GM12878 (cell line): ENCODE measurements around the gene NR3C1. TPM values are rescaled to one million over a fixed set of nuclear protein-coding genes. Genes with fewer than 3 reads are reported as not detected.

Source experiments
- ATAC-seq: fragments of 200-7000 bp; cut with Tn5 transposase; 3 replicates; pipeline ENCODE4 v1.9.1; 2020; ENCODE audit warnings: mild to moderate bottlenecking, moderate library complexity
- BruUV-seq: library from RNA; stranded (reverse); fragments of 400-500 nt; replicated peaks from 2 replicates; lab custom pipeline; 2021; lab: Mats Ljungman, UMichigan
- CTCF ChIA-PET: fragments of 300-600 bp; sonication (Branson Sonifier 250); formaldehyde crosslinking; extraction: SDS; loops from one replicate; lab custom pipeline; 2021; ENCODE audit warnings: inconsistent platforms; lab: Yijun Ruan, JAX
- POLR2A ChIA-PET: fragments of 350-600 bp; formaldehyde crosslinking; extraction: SDS; loops from one replicate; lab custom pipeline; 2021; ENCODE audit warnings: inconsistent platforms; lab: Charles Lee
- RAD21 ChIA-PET: fragments of 300-600 bp; sonication (Branson Sonifier 250); formaldehyde crosslinking; loops from one replicate; lab custom pipeline; 2023; ENCODE audit warnings: antibody characterized with exemption; ENCODE audit not compliant: unreplicated experiment; lab: Charles Lee
- SMC1A ChIA-PET: fragments of 300-600 bp; sonication (Branson Sonifier 250); formaldehyde crosslinking; loops from one replicate; lab custom pipeline; 2023; ENCODE audit not compliant: unreplicated experiment, uncharacterized antibody; lab: Charles Lee
- DNase-seq: peaks from one replicate; pipeline ENCODE4 v3.0.0-alpha.2; 2011; ENCODE audit warnings: low read depth, low spot score
- FAIRE-seq: peaks from 3 replicates; lab custom pipeline; 2011; peaks lifted over from hg19 to GRCh38; lab: Jason Lieb, UNC
- H2AFZ ChIP-seq: 2 replicates; pipeline ENCODE4 v1.6.0; 2011; ENCODE audit warnings: low read depth, low read length, control low read depth; ENCODE audit not compliant: control insufficient read depth
- H3K27ac ChIP-seq: 2 replicates; pipeline ENCODE4 v1.5.1; 2011; ENCODE audit warnings: control low read depth; ENCODE audit not compliant: control insufficient read depth, insufficient read depth
- H3K27me3 ChIP-seq, 2 experiments: replicated peaks in 1 of 2; 2 replicates each; pipeline versions ENCODE4 v1.6.0 to v1.6.1; 2011; ENCODE audit warnings: low read length in 1 of 2; ENCODE audit not compliant: control insufficient read depth in 2 of 2, insufficient read depth in 2 of 2
- H3K36me3 ChIP-seq, 2 experiments: 2 replicates each; pipeline ENCODE4 v1.5.1; 2011; ENCODE audit warnings: low read length in 1 of 2; ENCODE audit not compliant: control insufficient read depth in 2 of 2, insufficient read depth in 2 of 2
- H3K4me1 ChIP-seq: 2 replicates; pipeline ENCODE4 v1.6.1; 2011; ENCODE audit warnings: mild to moderate bottlenecking, low read length, moderate library complexity, mixed read lengths; ENCODE audit not compliant: control insufficient read depth, insufficient read depth
- H3K4me2 ChIP-seq: 2 replicates; pipeline ENCODE4 v1.6.0; 2011; ENCODE audit warnings: control low read depth; ENCODE audit not compliant: control insufficient read depth, insufficient read depth
- H3K4me3 ChIP-seq: fragments of 200-600 bp; sonication (generic); 2 replicates; pipeline ENCODE4 v1.5.1; 2016
- H3K79me2 ChIP-seq: 2 replicates; pipeline ENCODE4 v1.6.0; 2011; ENCODE audit warnings: low read length; ENCODE audit not compliant: control insufficient read depth, insufficient read depth
- H3K9ac ChIP-seq: 2 replicates; pipeline ENCODE4 v1.8.0; 2011; ENCODE audit warnings: low read length, control low read depth, mixed read lengths; ENCODE audit not compliant: control insufficient read depth, insufficient read depth
- H3K9me3 ChIP-seq: replicated peaks from 3 replicates; pipeline ENCODE4 v1.5.1; 2011; ENCODE audit warnings: mild to moderate bottlenecking, low read length; ENCODE audit not compliant: control insufficient read depth, insufficient read depth
- H4K20me1 ChIP-seq: 2 replicates; pipeline ENCODE4 v1.6.0; 2011; ENCODE audit not compliant: control insufficient read depth, insufficient read depth
- ATF7 ChIP-seq: fragments of 450-650 bp; IDR thresholded peaks from 2 replicates; pipeline ENCODE4 v1.6.1; 2016; ENCODE audit warnings: low read depth, mild to moderate bottlenecking
- BHLHE40 ChIP-seq, 2 experiments: fragments of 450-650 bp in 1 of 2; IDR thresholded peaks; 2 replicates each; pipeline ENCODE4 v1.6.1; 2011 to 2017; ENCODE audit warnings: low read depth in 2 of 2, borderline replicate concordance in 1 of 2, improper control_type of control experiment in 1 of 2, low read length in 1 of 2, mild to moderate bottlenecking in 1 of 2
- CTCF ChIP-seq, 3 experiments: IDR thresholded peaks in 2 of 3; conservative IDR thresholded peaks in 1 of 3; 2 replicates each; pipeline ENCODE4 v1.5.1; 2011; ENCODE audit warnings: low read depth in 3 of 3, low read length in 3 of 3, mild to moderate bottlenecking in 3 of 3, control low read depth in 2 of 3, moderate library complexity in 2 of 3, inconsistent platforms in 1 of 3, mixed read lengths in 1 of 3; ENCODE audit not compliant: control insufficient read depth in 2 of 3, insufficient read depth in 1 of 3; ENCODE audit errors: extremely low read depth in 1 of 3
- EGR1 ChIP-seq, 2 experiments: IDR thresholded peaks; 1 replicate in 1 of 2; 2 replicates in 1 of 2; pipeline ENCODE4 v1.6.1; 2011 to 2012; ENCODE audit warnings: low read depth in 2 of 2, low read length in 2 of 2, borderline replicate concordance in 1 of 2, mild to moderate bottlenecking in 1 of 2, moderate library complexity in 1 of 2
- FOXK2 ChIP-seq: fragments of 450-650 bp; IDR thresholded peaks from 2 replicates; pipeline ENCODE4 v1.6.1; 2017; ENCODE audit warnings: mild to moderate bottlenecking, moderate library complexity
- KLF5 ChIP-seq: fragments of 450-650 bp; IDR thresholded peaks from 2 replicates; pipeline ENCODE4 v1.6.1; 2014; ENCODE audit warnings: mild to moderate bottlenecking; ENCODE audit not compliant: partially characterized antibody
- LARP7 ChIP-seq: fragments of 450-650 bp; IDR thresholded peaks from 2 replicates; pipeline ENCODE4 v1.6.1; 2017; ENCODE audit warnings: mild to moderate bottlenecking
- MAX ChIP-seq: IDR thresholded peaks from 2 replicates; pipeline ENCODE4 v1.6.1; 2012; ENCODE audit warnings: low read depth, low read length, improper control_type of control experiment
- NFXL1 ChIP-seq: fragments of 450-650 bp; IDR thresholded peaks from 2 replicates; pipeline ENCODE4 v1.6.1; 2017; ENCODE audit warnings: antibody characterized with exemption, mild to moderate bottlenecking, borderline replicate concordance
- NRF1 ChIP-seq: conservative IDR thresholded peaks from 2 replicates; pipeline ENCODE4 v1.6.1; 2011; ENCODE audit warnings: mild to moderate bottlenecking, low read depth, low read length, improper control_type of control experiment
- PML ChIP-seq: IDR thresholded peaks from 2 replicates; pipeline ENCODE4 v1.6.1; 2012; ENCODE audit warnings: low read length, inconsistent platforms
- RUNX3 ChIP-seq: IDR thresholded peaks from 2 replicates; pipeline ENCODE4 v1.6.1; 2012; ENCODE audit warnings: low read length, inconsistent platforms
- SKIL ChIP-seq: fragments of 450-650 bp; IDR thresholded peaks from 2 replicates; pipeline ENCODE4 v1.6.1; 2017; ENCODE audit warnings: mild to moderate bottlenecking, low read depth, inconsistent platforms; ENCODE audit not compliant: poor library complexity, severe bottlenecking
- SMC3 ChIP-seq: IDR thresholded peaks from 2 replicates; pipeline ENCODE4 v1.6.1; 2011; ENCODE audit warnings: low read length, improper control_type of control experiment, borderline replicate concordance
- STAT1 ChIP-seq: fragments of 450-650 bp; conservative IDR thresholded peaks from 2 replicates; pipeline ENCODE4 v1.6.1; 2014; ENCODE audit warnings: antibody characterized with exemption, mild to moderate bottlenecking
- ZBED1 ChIP-seq: IDR thresholded peaks from 2 replicates; pipeline ENCODE4 v1.6.1; 2016; ENCODE audit warnings: borderline replicate concordance
- ZNF274 ChIP-seq: IDR thresholded peaks from one replicate; pipeline ENCODE4 v1.8.0; 2011; ENCODE audit not compliant: insufficient read length, insufficient read depth
- ZNF384 ChIP-seq: IDR thresholded peaks from 2 replicates; pipeline ENCODE4 v1.6.1; 2012; ENCODE audit warnings: low read depth, mild to moderate bottlenecking, low read length, improper control_type of control experiment, borderline replicate concordance
- ZSCAN29 ChIP-seq: fragments of 450-650 bp; IDR thresholded peaks from 2 replicates; pipeline ENCODE4 v1.6.1; 2017; ENCODE audit warnings: mild to moderate bottlenecking, moderate library complexity
- WGBS: methylation state at CpG from one replicate; pipeline ENCODE4 v1.1.6; 2016; ENCODE audit warnings: low lambda C conversion rate; ENCODE audit not compliant: insufficient replicate concordance, insufficient coverage; ENCODE audit errors: missing lambda C conversion rate; 5-methylcytosine and 5-hydroxymethylcytosine counted together
- in situ Hi-C: fragments of 300-500 bp; cut with MboI; formaldehyde crosslinking; loops from 9 replicates; pipeline ENCODE4 v1.14.3; 2018; ENCODE audit warnings: mixed read lengths
- intact Hi-C: fragments of 100-400 bp; cut with micrococcal nuclease; formaldehyde crosslinking; loops from one replicate; pipeline ENCODE4 v1.14.2; 2022; ENCODE audit not compliant: unreplicated experiment
- polyA plus RNA-seq, 11 experiments: library from polyadenylated mRNA; depleted of rRNA in 4 of 11; unstranded in 6 of 11; stranded (reverse) in 5 of 11; fragments of >200 nt; fragmentation: Nextera tagmentation in 4 of 11; fragmentation: Illumina TruSeq in 1 of 11; extraction: Ambion mirVana in 4 of 11; extraction: Trizol in 1 of 11; gene quantifications; 1 replicate in 1 of 11; 2 replicates in 10 of 11; pipeline versions ENCODE4 v1.2.1 to v1.2.3, GENCODE V29; 2011 to 2016; ENCODE audit warnings: inconsistent platforms in 2 of 11, missing spikeins in 2 of 11, low read depth in 1 of 11
- total RNA-seq, 4 experiments: library from RNA; depleted of rRNA in 3 of 4; stranded (reverse); fragments of >200 nt in 3 of 4; fragmentation: Illumina TruSeq in 1 of 4; extraction: Trizol in 1 of 4; gene quantifications; 2 replicates each; pipeline versions ENCODE4 v1.2.1 to v1.2.3, GENCODE V29; 2013 to 2021

NR3C1 gene
- total and polyA plus RNA-seq, 10 of the 15 experiments (the other 5 are each of a cell fraction or from before 2014, with no cell fraction given), result 49.7 to 141 (median 109) TPM

- TSS peak; percentile 92 for BruUV-seq
- FAIRE-seq, result peak; percentile 88
- H3K9ac ChIP-seq, result peak overlapping the region; percentile 60
- POLR2A ChIA-PET, result interaction anchor here (0.6 to 9.0 kb wide), 21 partner anchors 11 to 228 kb away, joined by 3 to 114 read pairs (median 5); no protein-coding TSS in a partner anchor
- RAD21 ChIA-PET, result interaction anchor here (0.6 to 18.1 kb wide), 38 partner anchors 11 to 749 kb away, joined by 3 to 482 read pairs (median 6); partner anchors contain the start of gene NR3C1
- H3K9me3 ChIP-seq, result no peaks in the 10 kb centered on the region; the same call in 2 of the 3 replicates
- in situ Hi-C loops (no loop called here), intact Hi-C loops (loop anchor here (1.0 to 10.0 kb wide), 11 partner anchors 9 to 735 kb away; partner anchors contain the start of gene NR3C1)
- H2AFZ ChIP-seq, result peak overlapping the region; percentile 52
- 9% methylated on average over 10 of the region's 10 CpGs for WGBS
- H3K4me1 ChIP-seq, result peaks cover 29% of the 10 kb centered on the region
- H3K4me3 ChIP-seq, result peak overlapping the region; percentile 34; the same call in 1 of the 2 replicates
- CTCF ChIA-PET, result interaction anchor here (0.6 to 7.9 kb wide), 17 partner anchors 8 to 596 kb away, joined by 3 to 77 read pairs (median 4); no protein-coding TSS in a partner anchor
- H3K27me3 ChIP-seq, result no peaks in the 10 kb centered on the region
- peak overlapping the region; percentile 60 for H3K4me2 ChIP-seq
- peaks cover 1% of the 10 kb centered on the region; the same call in 1 of the 2 replicates for H3K79me2 ChIP-seq
- peak overlapping the region; percentile 90 for H3K27ac ChIP-seq
- peak; percentile 89 for ATAC-seq
- H3K36me3 ChIP-seq, result no peaks in the 10 kb centered on the region
- peak; percentile 99 for DNase-seq
- no peaks in the 10 kb centered on the region for H4K20me1 ChIP-seq
- SMC1A ChIA-PET, result interaction anchor here (0.6 to 19.2 kb wide), 40 partner anchors 11 to 738 kb away, joined by 3 to 423 read pairs (median 4); no protein-coding TSS in a partner anchor
- TF ChIP-seq KLF5, result no peak
- peak; percentile 95 for TF ChIP-seq ZBED1
- peak; percentile 95 for TF ChIP-seq ATF7
- TF ChIP-seq FOXK2, result no peak
- TF ChIP-seq ZNF274, result no peak
- TF ChIP-seq STAT1, result peak; percentile 70; the same call in 1 of the 2 replicates
- no peak for TF ChIP-seq NRF1
- TF ChIP-seq NFXL1, result no peak
- TF ChIP-seq SMC3, result peak; percentile 39; the same call in 1 of the 2 replicates
- no peak for TF ChIP-seq ZNF384
- no peak for TF ChIP-seq CTCF (IDR thresholded peaks at IDR 0.05 in 2 of 3, conservative IDR thresholded peaks at IDR 0.05 in 1 of 3; ENCODE audit: control insufficient read depth in 2 of 3, extremely low read depth in 1 of 3, insufficient read depth in 1 of 3, low read depth in 3 of 3, low read length in 3 of 3)
- no peak for TF ChIP-seq PML
- TF ChIP-seq EGR1 (IDR thresholded peaks at IDR 0.05; ENCODE audit: borderline replicate concordance in 1 of 2, low read depth in 2 of 2, low read length in 2 of 2), result no peak
- TF ChIP-seq SKIL, result peak; percentile 79
- TF ChIP-seq ZSCAN29, result no peak
- peak; percentile 63; the same call in 1 of the 2 replicates for TF ChIP-seq LARP7
- peak; percentile 72 for TF ChIP-seq MAX
- TF ChIP-seq RUNX3, result no peak
- peak in 1 of 2 experiments; percentile 49; a peak in 3 of 4 replicates for TF ChIP-seq BHLHE40 (IDR thresholded peaks at IDR 0.05; ENCODE audit: borderline replicate concordance in 1 of 2, low read depth in 2 of 2, low read length in 1 of 2)
Measured at GRCh38 chr5:143229896-143230675, 173.4 kb downstream of the NR3C1 start.
